ENCODE measurements around the gene PAPPA. TPM values are rescaled to one million over a fixed set of nuclear protein-coding genes. Genes with fewer than 3 reads are reported as not detected.

PAPPA gene
- total RNA-seq, 1 experiment from 2014 or later, result 0.05 TPM

- Histone ChIP-seq H4K20me1 (ENCODE audit: insufficient read depth) (no peaks in the 10 kb centered on the region), H3K9ac (ENCODE audit: low read length) (no peak overlapping the region), H3K4me3 (replicated peaks in 1 of 2; ENCODE audit: low read depth in 1 of 2, low read length in 2 of 2) (no peak overlapping the region), H3K9me3 (ENCODE audit: control insufficient read depth in 1 of 2, insufficient read depth in 1 of 2, low read depth in 1 of 2, low read length in 2 of 2) (no peaks in the 10 kb centered on the region), H3K9me2 (ENCODE audit: insufficient read depth) (no peaks in the 10 kb centered on the region), H3K36me3 (ENCODE audit: control insufficient read depth in 1 of 2, insufficient read depth in 2 of 2, low read length in 2 of 2) (no peaks in the 10 kb centered on the region), H3K27ac (ENCODE audit: low read depth, low read length) (no peak overlapping the region), H2AFZ (ENCODE audit: low read depth, low read length, poor library complexity, severe bottlenecking) (no peak overlapping the region), H3K4me2 (ENCODE audit: low read length) (no peak overlapping the region), H3K27me3 (ENCODE audit: insufficient read depth, low read length) (peaks cover 81% of the 10 kb centered on the region), H3K79me2 (ENCODE audit: insufficient read depth, low read length) (no peaks in the 10 kb centered on the region), H3K4me1 (ENCODE audit: control insufficient read depth in 1 of 2, insufficient read depth in 2 of 2, low read length in 2 of 2) (no peaks in the 10 kb centered on the region)
- RAD21 ChIA-PET (ENCODE audit: low non-redundant PET in 1 of 2, low total read pairs in 2 of 2, uncharacterized antibody in 2 of 2, unreplicated experiment in 2 of 2), result no interaction called here
- TF ChIP-seq EZH2 (IDR thresholded peaks at IDR 0.05) (no peak), TCF7L2 (IDR thresholded peaks at IDR 0.05; ENCODE audit: borderline replicate concordance, extremely low read depth, insufficient read depth, insufficient read length) (no peak), CEBPB (IDR thresholded peaks at IDR 0.05; ENCODE audit: low read depth) (no peak), ZFX (IDR thresholded peaks at IDR 0.05) (no peak), FOSL1 (IDR thresholded peaks at IDR 0.05; ENCODE audit: low read depth) (no peak), RAD21 (IDR thresholded peaks at IDR 0.05; ENCODE audit: low read depth) (no peak), YY1 (IDR thresholded peaks at IDR 0.05; ENCODE audit: extremely low read depth, insufficient replicate concordance, low read depth, low read length) (no peak), CBX3 (IDR thresholded peaks at IDR 0.05; ENCODE audit: low read depth) (no peak), JUND (IDR thresholded peaks at IDR 0.05) (no peak), ELF1 (IDR thresholded peaks at IDR 0.05; ENCODE audit: borderline replicate concordance, low read depth) (no peak), SP1 (IDR thresholded peaks at IDR 0.05; ENCODE audit: low read depth) (no peak), POLR2A (IDR thresholded peaks at IDR 0.05; ENCODE audit: borderline replicate concordance, extremely low read depth, insufficient read depth, insufficient read length) (no peak), CTCF (IDR thresholded peaks at IDR 0.05 in 2 of 3, conservative IDR thresholded peaks at IDR 0.05 in 1 of 3; ENCODE audit: borderline replicate concordance in 1 of 3, insufficient read depth in 1 of 3, low read depth in 2 of 3, low read length in 2 of 3) (no peak)
- TF ChIP-seq, protein P1, sequence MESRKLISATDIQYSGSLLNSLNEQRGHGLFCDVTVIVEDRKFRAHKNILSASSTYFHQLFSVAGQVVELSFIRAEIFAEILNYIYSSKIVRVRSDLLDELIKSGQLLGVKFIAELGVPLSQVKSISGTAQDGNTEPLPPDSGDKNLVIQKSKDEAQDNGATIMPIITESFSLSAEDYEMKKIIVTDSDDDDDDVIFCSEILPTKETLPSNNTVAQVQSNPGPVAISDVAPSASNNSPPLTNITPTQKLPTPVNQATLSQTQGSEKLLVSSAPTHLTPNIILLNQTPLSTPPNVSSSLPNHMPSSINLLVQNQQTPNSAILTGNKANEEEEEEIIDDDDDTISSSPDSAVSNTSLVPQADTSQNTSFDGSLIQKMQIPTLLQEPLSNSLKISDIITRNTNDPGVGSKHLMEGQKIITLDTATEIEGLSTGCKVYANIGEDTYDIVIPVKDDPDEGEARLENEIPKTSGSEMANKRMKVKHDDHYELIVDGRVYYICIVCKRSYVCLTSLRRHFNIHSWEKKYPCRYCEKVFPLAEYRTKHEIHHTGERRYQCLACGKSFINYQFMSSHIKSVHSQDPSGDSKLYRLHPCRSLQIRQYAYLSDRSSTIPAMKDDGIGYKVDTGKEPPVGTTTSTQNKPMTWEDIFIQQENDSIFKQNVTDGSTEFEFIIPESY (IDR thresholded peaks at IDR 0.05; ENCODE audit: extremely low read depth, insufficient replicate concordance, low read length), result no peak
- no peak for DNase-seq (ENCODE audit: low read depth, low spot score)
- intact Hi-C loops (cut with micrococcal nuclease), result no loop called here
- BruUV-seq (replicated peaks), result no TSS peak
- no peak for ATAC-seq
- POLR2A ChIA-PET, result no interaction called here
- CTCF ChIA-PET, result no interaction called here
Measured at GRCh38 chr9:116303270-116303669, 149.7 kb downstream of the PAPPA start.
